ENCODE data around the gene RASSF7.

DNA sequence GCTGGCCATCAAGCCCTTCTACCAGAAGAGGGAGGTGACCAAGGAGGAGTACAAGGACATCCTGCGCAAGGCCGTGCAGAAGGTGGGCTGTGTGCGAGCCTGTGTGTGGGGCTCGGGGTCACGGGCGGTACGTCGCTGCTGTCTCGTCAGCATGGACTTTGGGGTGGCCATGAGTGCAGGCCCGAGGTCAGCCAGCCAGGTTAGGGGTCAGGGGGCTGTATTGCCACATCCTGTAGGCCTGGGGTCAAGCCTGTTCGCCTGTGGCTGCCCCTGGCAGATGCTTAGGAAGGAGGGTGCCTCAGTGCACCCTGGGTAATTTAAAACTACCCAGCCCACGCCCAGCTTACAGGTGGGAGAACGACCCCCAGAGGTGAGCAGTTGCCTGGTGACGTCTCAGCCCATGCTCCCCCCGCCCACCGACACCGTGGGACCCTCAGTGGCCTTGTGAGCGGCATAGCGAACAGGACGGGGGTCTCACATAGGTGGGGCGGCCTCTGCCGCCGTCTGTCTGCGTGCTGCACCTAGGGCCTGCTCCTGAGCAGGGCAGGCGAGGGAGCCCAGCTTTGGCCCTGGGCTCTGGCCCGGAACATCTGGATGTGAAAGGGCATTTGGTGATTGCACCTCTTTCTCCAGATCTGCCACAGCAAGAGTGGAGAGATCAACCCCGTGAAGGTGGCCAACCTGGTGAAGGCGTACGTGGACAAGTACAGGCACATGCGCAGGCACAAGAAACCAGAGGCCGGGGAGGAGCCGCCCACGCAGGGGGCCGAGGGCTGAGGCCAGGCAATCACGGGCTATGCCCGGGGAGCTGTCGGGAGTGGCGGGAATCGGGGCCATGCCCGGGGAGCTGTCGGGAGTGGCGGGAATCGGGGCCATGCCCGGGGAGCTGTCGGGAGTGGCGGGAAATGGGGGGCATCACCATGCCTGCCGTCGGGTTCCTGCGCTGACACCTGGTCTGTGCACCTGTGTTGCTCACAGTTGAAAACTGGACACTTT lies 50.5 kb downstream of the RASSF7 start:
- TF ChIP-seq, protein P1, sequence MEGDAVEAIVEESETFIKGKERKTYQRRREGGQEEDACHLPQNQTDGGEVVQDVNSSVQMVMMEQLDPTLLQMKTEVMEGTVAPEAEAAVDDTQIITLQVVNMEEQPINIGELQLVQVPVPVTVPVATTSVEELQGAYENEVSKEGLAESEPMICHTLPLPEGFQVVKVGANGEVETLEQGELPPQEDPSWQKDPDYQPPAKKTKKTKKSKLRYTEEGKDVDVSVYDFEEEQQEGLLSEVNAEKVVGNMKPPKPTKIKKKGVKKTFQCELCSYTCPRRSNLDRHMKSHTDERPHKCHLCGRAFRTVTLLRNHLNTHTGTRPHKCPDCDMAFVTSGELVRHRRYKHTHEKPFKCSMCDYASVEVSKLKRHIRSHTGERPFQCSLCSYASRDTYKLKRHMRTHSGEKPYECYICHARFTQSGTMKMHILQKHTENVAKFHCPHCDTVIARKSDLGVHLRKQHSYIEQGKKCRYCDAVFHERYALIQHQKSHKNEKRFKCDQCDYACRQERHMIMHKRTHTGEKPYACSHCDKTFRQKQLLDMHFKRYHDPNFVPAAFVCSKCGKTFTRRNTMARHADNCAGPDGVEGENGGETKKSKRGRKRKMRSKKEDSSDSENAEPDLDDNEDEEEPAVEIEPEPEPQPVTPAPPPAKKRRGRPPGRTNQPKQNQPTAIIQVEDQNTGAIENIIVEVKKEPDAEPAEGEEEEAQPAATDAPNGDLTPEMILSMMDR (IDR thresholded peaks at IDR 0.05) = no peak
- no peak for TF ChIP-seq POLR2A (IDR thresholded peaks at IDR 0.05)
